Activated T-cell treated with anti-CD3 and anti-CD28 coated beads, Interleukin-2, amount 50 U/mL, for 72 hours (primary cell): Measurements from ENCODE around the gene AGGF1. TPM values are rescaled to one million over a fixed set of nuclear protein-coding genes. Genes with fewer than 3 reads are reported as not detected.
"Not testable (repeated sequence)": the region's sequence is repeated elsewhere in the genome, so short reads cannot be mapped to it uniquely, and the experiment has no call there.

Experiments used
- ATAC-seq, 2 donors: fragments of 150-1000 bp; cut with Tn5 transposase; replicated peaks in 1 of 2; 2 replicates each; pipeline ENCODE4 v1.10.0; 2021; ENCODE audit warnings: moderate library complexity in 2 of 2, mild to moderate bottlenecking in 1 of 2
- DNase-seq, 2 donors: peaks; one replicate each; pipeline ENCODE4 v3.0.0; 2021 to 2022; ENCODE audit warnings: mixed read lengths in 1 of 2
- H3K27ac Mint-ChIP-seq: one replicate; pipeline ENCODE4 v1.8.0; 2022; ENCODE audit warnings: mild to moderate bottlenecking, moderate library complexity, mixed read lengths
- H3K27me3 Mint-ChIP-seq: one replicate; pipeline ENCODE4 v1.8.0; 2022; ENCODE audit warnings: low read depth, mixed read lengths
- H3K36me3 Mint-ChIP-seq, 2 donors: one replicate each; pipeline ENCODE4 v1.8.0; 2022; ENCODE audit warnings: mixed read lengths in 2 of 2, mild to moderate bottlenecking in 1 of 2; ENCODE audit not compliant: insufficient read depth in 2 of 2
- H3K4me1 Mint-ChIP-seq: one replicate; pipeline ENCODE4 v1.8.0; 2022; ENCODE audit warnings: low read depth, mixed read lengths
- H3K4me3 Mint-ChIP-seq, 2 donors: one replicate each; pipeline ENCODE4 v1.8.0; 2022; ENCODE audit warnings: mild to moderate bottlenecking in 2 of 2, mixed read lengths in 2 of 2, moderate library complexity in 2 of 2
- H3K9me3 Mint-ChIP-seq, 2 donors: one replicate each; pipeline ENCODE4 v1.8.0; 2022; ENCODE audit warnings: mixed read lengths in 2 of 2
- total RNA-seq, 2 donors: library from RNA; stranded (reverse); gene quantifications; one replicate each; pipeline ENCODE4 v1.2.3, GENCODE V29; 2022

Gene AGGF1
- total RNA-seq, 2 donors from 2014 or later, result 19.1 to 22.8 TPM

DNA sequence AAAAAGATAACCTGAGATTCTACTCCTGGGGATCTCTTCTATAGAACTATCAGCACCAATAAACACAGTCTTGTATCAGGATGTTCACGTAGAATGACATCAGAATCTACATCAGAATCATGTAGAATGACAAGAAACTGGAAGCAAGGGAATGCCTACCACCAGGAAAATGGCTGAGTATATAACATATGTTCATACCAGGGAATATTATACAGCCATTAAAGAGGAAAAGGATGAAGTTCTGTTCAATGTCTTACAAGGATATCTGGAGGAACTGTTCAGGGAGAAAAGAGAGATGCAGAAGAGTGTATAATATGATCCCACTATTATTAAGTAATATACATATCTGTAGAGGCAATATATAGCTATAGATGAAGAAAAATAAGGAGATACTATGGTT lies 52.1 kb downstream of the AGGF1 start:
- Mint-ChIP-seq H3K4me1 (peaks cover 11% of the 10 kb centered on the region), H3K36me3 (peaks cover 0 to 9% of the 10 kb centered on the region in 2 donors), H3K9me3 (no peaks in the 10 kb centered on the region), H3K4me3 (no peak overlapping the region), H3K27me3 (no peaks in the 10 kb centered on the region), H3K27ac (no peak overlapping the region)
- DNase-seq (no peak), ATAC-seq (no peak)

DNA sequence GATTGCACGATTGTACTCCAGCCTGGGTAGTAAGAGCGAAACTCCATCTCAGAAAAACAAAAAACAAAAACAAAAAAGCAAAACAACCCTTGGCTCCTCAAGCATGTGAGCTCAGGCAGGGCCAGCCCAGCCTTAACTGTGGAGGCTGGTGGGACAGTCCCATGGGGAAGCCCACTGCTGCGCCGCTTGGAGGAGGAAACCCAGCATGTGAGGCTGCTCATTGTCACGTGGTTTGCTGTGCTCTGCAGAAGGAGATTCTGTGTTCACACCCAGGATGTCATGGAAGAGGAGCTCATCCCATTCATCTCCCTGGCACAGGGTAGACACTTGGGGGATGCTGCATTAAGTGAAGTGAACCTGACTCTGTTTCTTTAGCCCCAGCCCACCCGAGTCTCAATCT lies 52.9 kb downstream of the AGGF1 start:
- Mint-ChIP-seq H3K9me3 (no peaks in the 10 kb centered on the region), H3K27ac (no peak overlapping the region), H3K4me1 (peaks cover 15% of the 10 kb centered on the region)

GRCh38 chr5:77086368-77086688 lies 56.1 kb downstream of the AGGF1 start:
- Mint-ChIP-seq H3K36me3 (peaks cover 0 to 6% of the 10 kb centered on the region in 2 donors), H3K27ac (peak overlapping the region; percentile 52), H3K9me3 (no peaks in the 10 kb centered on the region), H3K27me3 (peaks cover 5% of the 10 kb centered on the region), H3K4me3 (peak overlapping the region; percentile 78 to 85), H3K4me1 (peaks cover 20% of the 10 kb centered on the region)
- ATAC-seq (no peak), DNase-seq (no peak)

More for the DNA sequence above, 52.9 kb downstream of the AGGF1 start:
- ATAC-seq (no peak), DNase-seq (no peak)
- Mint-ChIP-seq H3K27me3 (no peaks in the 10 kb centered on the region), H3K36me3 (peaks cover 0 to 9% of the 10 kb centered on the region in 2 donors), H3K4me3 (no peak overlapping the region)

DNA sequence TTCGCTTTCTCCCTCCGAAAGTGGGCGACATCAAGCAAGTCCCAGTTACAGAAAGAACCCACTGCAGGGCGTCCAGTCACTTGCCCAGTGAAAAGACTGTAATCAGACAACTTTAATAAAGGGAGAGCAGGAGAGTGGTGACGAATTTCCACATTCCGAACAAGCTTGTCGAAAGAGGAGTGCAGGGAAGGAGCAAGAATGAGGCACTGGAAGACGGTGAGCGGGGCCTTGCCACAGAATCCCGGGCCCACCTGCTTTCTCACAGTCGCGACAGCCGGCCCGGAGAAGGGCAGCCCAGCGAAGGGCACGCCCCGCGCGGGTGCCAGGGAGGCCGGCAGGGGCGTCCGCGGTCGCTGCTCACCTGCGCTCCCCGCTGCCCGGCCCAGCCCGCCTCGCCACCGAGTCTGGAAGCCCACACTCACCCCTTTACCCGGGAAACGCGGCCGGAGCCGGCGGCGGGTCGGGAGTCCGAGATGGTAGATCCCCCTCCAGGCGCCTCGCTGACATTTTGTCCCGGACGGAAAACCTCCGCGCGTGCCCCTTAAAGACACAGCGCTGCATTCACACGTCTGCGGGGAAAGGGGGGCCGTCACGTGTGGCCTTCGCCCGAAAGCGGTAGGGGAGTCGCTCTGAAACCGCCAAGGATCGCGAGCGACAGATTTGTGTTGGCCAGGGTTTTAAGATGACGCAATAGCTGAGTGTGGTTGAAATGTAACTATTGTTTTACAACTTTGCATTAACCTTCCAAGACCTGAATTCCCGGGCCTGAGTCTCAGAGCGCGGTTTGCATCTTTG lies 56.7 kb downstream of the AGGF1 start, which contains the start of gene ZBED3:
TSS of gene ZBED3 (minus strand) at position 597 of the 795 bp plus-strand sequence. CDS start 9,407 bp downstream, outside the sequence.
- Mint-ChIP-seq H3K9me3 (no peaks in the 10 kb centered on the region), H3K27ac (peak within 1 kb of the TSS; percentile 68), H3K4me1 (peaks cover 20% of the 10 kb centered on the region), H3K27me3 (peaks cover 5% of the 10 kb centered on the region), H3K36me3 (peaks cover 0 to 6% of the 10 kb centered on the region in 2 donors), H3K4me3 (peak within 1 kb of the TSS; percentile 78 to 85)
- DNase-seq (peak; percentile 61 to 63), ATAC-seq (peak; percentile 88 to 92)

GRCh38 chr5:77087484-77088261 lies 57.5 kb downstream of the AGGF1 start:
- peaks cover 20% of the 10 kb centered on the region for H3K4me1 Mint-ChIP-seq
- H3K9me3 Mint-ChIP-seq, result no peaks in the 10 kb centered on the region
- peaks cover 5% of the 10 kb centered on the region for H3K27me3 Mint-ChIP-seq
- H3K36me3 Mint-ChIP-seq, result peaks cover 0 to 2% of the 10 kb centered on the region in 2 donors
- H3K27ac Mint-ChIP-seq, result peak overlapping the region; percentile 68
- DNase-seq (peak in 1 of 2 donors; percentile 4), ATAC-seq (peak; percentile 56 to 59)
- H3K4me3 Mint-ChIP-seq, result peak overlapping the region; percentile 78 to 85

GRCh38 chr5:77095189-77095588 lies 65.0 kb downstream of the AGGF1 start:
- Mint-ChIP-seq H3K36me3 (no peaks in the 10 kb centered on the region), H3K9me3 (no peaks in the 10 kb centered on the region), H3K4me3 (no peak overlapping the region), H3K27ac (no peak overlapping the region), H3K4me1 (no peaks in the 10 kb centered on the region), H3K27me3 (no peaks in the 10 kb centered on the region)
- no peak for DNase-seq
- ATAC-seq, result no peak

DNA sequence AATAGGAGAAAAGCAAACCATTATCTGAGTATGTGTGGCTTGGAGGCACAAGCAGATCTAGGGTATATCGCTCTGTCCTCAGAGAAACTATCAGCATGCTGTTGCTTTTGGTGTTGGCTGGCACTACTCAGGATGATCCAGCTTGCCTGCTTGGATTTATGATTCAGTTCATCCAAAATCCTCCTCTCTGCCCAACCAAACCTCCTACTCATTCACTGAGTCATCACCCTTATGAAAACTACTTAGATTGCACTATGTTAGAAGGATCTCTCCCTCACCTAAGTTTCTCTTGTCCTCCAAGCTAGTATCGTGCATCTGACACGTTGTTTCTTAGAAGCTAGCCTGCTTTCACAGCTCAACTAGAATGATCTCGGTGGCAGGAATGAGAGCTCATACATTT lies 71.1 kb downstream of the AGGF1 start:
- Mint-ChIP-seq H3K27ac (no peak overlapping the region), H3K4me1 (peaks cover 18% of the 10 kb centered on the region), H3K9me3 (no peaks in the 10 kb centered on the region), H3K36me3 (peaks cover 0 to 1% of the 10 kb centered on the region in 2 donors), H3K4me3 (no peak overlapping the region), H3K27me3 (no peaks in the 10 kb centered on the region)
- DNase-seq (no peak), ATAC-seq (peak; percentile 51 to 56)

DNA sequence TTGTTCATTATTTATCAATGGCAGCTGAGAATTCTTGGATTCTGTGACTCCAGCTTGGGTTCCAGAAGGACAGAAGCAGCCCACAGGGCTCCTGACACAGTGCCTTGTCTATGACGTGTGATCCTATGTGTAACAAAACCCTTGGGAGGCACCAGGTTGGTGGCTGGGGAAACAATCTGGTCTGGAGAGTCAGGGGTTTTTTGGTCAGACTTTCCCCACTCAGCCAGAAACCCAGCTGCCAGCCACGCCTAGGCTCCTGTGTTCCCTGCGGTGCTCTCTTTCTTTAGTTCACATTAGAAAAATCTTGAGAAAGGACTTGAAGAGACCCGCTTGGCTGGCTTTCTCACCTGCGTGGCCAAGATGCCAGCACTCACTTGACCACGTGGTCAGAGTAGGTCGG lies 72.3 kb downstream of the AGGF1 start:
- peaks cover 18% of the 10 kb centered on the region for H3K4me1 Mint-ChIP-seq
- DNase-seq (no peak), ATAC-seq (no peak)
- no peak overlapping the region for H3K4me3 Mint-ChIP-seq
- H3K36me3 Mint-ChIP-seq, result peaks cover 0 to 1% of the 10 kb centered on the region in 2 donors
- no peaks in the 10 kb centered on the region for H3K9me3 Mint-ChIP-seq
- H3K27me3 Mint-ChIP-seq, result no peaks in the 10 kb centered on the region
- H3K27ac Mint-ChIP-seq, result no peak overlapping the region

GRCh38 chr5:77103457-77103856 lies 73.3 kb downstream of the AGGF1 start:
- no peak for ATAC-seq
- H3K36me3 Mint-ChIP-seq, result peaks cover 0 to 1% of the 10 kb centered on the region in 2 donors
- no peak overlapping the region for H3K27ac Mint-ChIP-seq
- no peak for DNase-seq
- no peaks in the 10 kb centered on the region for H3K27me3 Mint-ChIP-seq
- H3K4me3 Mint-ChIP-seq, result no peak overlapping the region
- peaks cover 18% of the 10 kb centered on the region for H3K4me1 Mint-ChIP-seq
- H3K9me3 Mint-ChIP-seq, result no peaks in the 10 kb centered on the region

GRCh38 chr5:77104813-77105212 lies 74.6 kb downstream of the AGGF1 start:
- Mint-ChIP-seq H3K36me3 (peaks cover 0 to 1% of the 10 kb centered on the region in 2 donors), H3K27ac (no peak overlapping the region), H3K4me3 (peak overlapping the region in 1 of 2 donors; percentile 15), H3K9me3 (no peaks in the 10 kb centered on the region), H3K27me3 (no peaks in the 10 kb centered on the region), H3K4me1 (peaks cover 18% of the 10 kb centered on the region)
- ATAC-seq (peak; percentile 30 to 50), DNase-seq (no peak)

DNA sequence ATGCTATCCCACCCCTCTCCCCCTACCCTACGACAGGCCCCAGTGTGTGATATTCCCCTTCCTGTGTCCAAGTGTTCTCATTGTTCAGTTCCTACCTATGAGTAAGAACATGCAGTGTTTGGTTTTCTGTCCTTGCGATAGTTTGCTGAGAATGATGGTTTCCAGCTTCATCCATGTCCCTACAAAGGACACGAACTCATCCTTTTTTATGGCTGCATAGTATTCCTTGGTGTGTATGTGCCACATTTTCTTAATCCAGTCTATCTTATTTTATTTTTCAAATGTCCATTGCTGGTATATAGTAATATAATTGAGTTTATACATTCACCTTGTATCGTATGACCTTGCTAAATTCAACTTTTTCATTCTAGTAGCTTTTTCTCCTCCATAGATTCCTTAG lies 76.8 kb downstream of the AGGF1 start:
- not testable (repeated sequence) for H3K9me3 Mint-ChIP-seq, H3K27me3 Mint-ChIP-seq, DNase-seq, H3K27ac Mint-ChIP-seq, H3K36me3 Mint-ChIP-seq, H3K4me3 Mint-ChIP-seq, ATAC-seq
- peaks cover 11% of the 10 kb centered on the region for H3K4me1 Mint-ChIP-seq
